Left lung (tissue), 10 donors: ENCODE data around the gene MCF2L. TPM values are rescaled to one million over a fixed set of nuclear protein-coding genes. Genes with fewer than 3 reads are reported as not detected.

Experiments
- ATAC-seq: fragments of 200-7000 bp; cut with Tn5 transposase; one replicate; pipeline ENCODE4 v1.9.1; 2020; ENCODE audit warnings: moderate library complexity
- DNase-seq, 4 donors: peaks; one replicate each; pipeline ENCODE4 v3.0.0-alpha.2; 2013 to 2020
- H3K27ac ChIP-seq, 2 donors: fragments of 200-600 bp; sonication (generic) in 1 of 2; one replicate each; pipeline versions ENCODE4 v1.5.0 to v1.8.0; 2020 to 2021
- H3K27me3 ChIP-seq, 2 donors: fragments of 200-600 bp; sonication (generic) in 1 of 2; one replicate each; pipeline versions ENCODE4 v1.5.0 to v1.8.0; 2020 to 2021
- H3K36me3 ChIP-seq, 2 donors: fragments of 200-600 bp; sonication (generic) in 1 of 2; one replicate each; pipeline versions ENCODE4 v1.5.0 to v1.8.0; 2020 to 2021
- H3K4me1 ChIP-seq, 2 donors: fragments of 200-600 bp; one replicate each; pipeline ENCODE4 v1.8.0; 2021
- H3K4me3 ChIP-seq, 2 donors: fragments of 200-600 bp; sonication (generic) in 1 of 2; one replicate each; pipeline versions ENCODE4 v1.5.0 to v1.8.0; 2020 to 2021; ENCODE audit warnings: mild to moderate bottlenecking in 1 of 2
- H3K9me3 ChIP-seq, 2 donors: fragments of 200-600 bp; sonication (generic) in 1 of 2; one replicate each; pipeline versions ENCODE4 v1.5.0 to v1.8.0; 2020 to 2021
- CTCF ChIP-seq, 2 donors: fragments of 200-600 bp; sonication (generic) in 1 of 2; IDR thresholded peaks; one replicate each; pipeline versions ENCODE4 v1.5.0 to v1.8.0; 2021; ENCODE audit warnings: antibody characterized with exemption in 2 of 2
- intact Hi-C, 2 donors: fragments of 100-400 bp; cut with DNase I; formaldehyde crosslinking; loops; one replicate each; pipeline versions ENCODE4 v1.11.2 to v1.14.2; 2022
- polyA plus RNA-seq, 6 donors: library from polyadenylated mRNA; unstranded; fragments of 120-200 nt; gene quantifications; one replicate each; pipeline ENCODE4 v1.2.1, GENCODE V29; 2013; ENCODE audit not compliant: insufficient read length in 6 of 6
- total RNA-seq, 2 donors: library from RNA; stranded (reverse); fragmentation: NEBNext Ultra II Directional; extraction: Animal tissue kit (Norgen Biotek cat#: 25700); gene quantifications; one replicate each; pipeline ENCODE4 v1.2.1, GENCODE V29; 2021
- donor health status: DM: no; HTN: yes; CAD: no.
- donor health status: DM: no; HTN: no; CAD: no.

Gene MCF2L
- total and polyA plus RNA-seq, 8 donors, result 22.2 to 39.5 (median 33.7) TPM

- no peak overlapping the region for H3K27ac ChIP-seq
- TF ChIP-seq CTCF (IDR thresholded peaks at IDR 0.05), result no peak
- no peaks in the 10 kb centered on the region for H3K9me3 ChIP-seq
- DNase-seq (peak in 1 of 4 donors; percentile 61), ATAC-seq (no peak)
- intact Hi-C loops, result loop anchor here in 1 of 2 donors (10.0 kb wide), 1 partner anchor 91 kb away; no protein-coding TSS in a partner anchor
- H3K4me1 ChIP-seq, result no peaks in the 10 kb centered on the region
- H3K27me3 ChIP-seq, result no peaks in the 10 kb centered on the region
- no peaks in the 10 kb centered on the region for H3K36me3 ChIP-seq
- H3K4me3 ChIP-seq, result no peak overlapping the region
These were observed 66.3 kb downstream of the MCF2L start for GRCh38 chr13:113035213-113035800.

GRCh38 chr13:113036401-113036800 lies 67.4 kb downstream of the MCF2L start:
- no peak overlapping the region for H3K4me3 ChIP-seq
- H3K36me3 ChIP-seq, result no peaks in the 10 kb centered on the region
- H3K27ac ChIP-seq, result no peak overlapping the region
- intact Hi-C loops, result loop anchor here in 1 of 2 donors (10.0 kb wide), 1 partner anchor 92 kb away; no protein-coding TSS in a partner anchor
- ATAC-seq, result no peak
- H3K9me3 ChIP-seq, result no peaks in the 10 kb centered on the region
- no peak for TF ChIP-seq CTCF (IDR thresholded peaks at IDR 0.05)
- DNase-seq, result peak in 1 of 4 donors; percentile 50
- no peaks in the 10 kb centered on the region for H3K4me1 ChIP-seq
- H3K27me3 ChIP-seq, result no peaks in the 10 kb centered on the region

- no peaks in the 10 kb centered on the region for H3K9me3 ChIP-seq
- peak in 1 of 4 donors; percentile 57 for DNase-seq
- H3K4me3 ChIP-seq, result no peak overlapping the region
- no peaks in the 10 kb centered on the region for H3K36me3 ChIP-seq
- no peak overlapping the region for H3K27ac ChIP-seq
- no peaks in the 10 kb centered on the region for H3K4me1 ChIP-seq
- intact Hi-C loops, result no loop called here
- H3K27me3 ChIP-seq, result no peaks in the 10 kb centered on the region
- no peak for TF ChIP-seq CTCF (IDR thresholded peaks at IDR 0.05)
- ATAC-seq, result no peak
These were observed 71.0 kb downstream of the MCF2L start for GRCh38 chr13:113040031-113040430.

- ATAC-seq (no peak), DNase-seq (peak in 1 of 4 donors; percentile 38)
- Histone ChIP-seq H3K4me3 (no peak overlapping the region), H3K27ac (no peak overlapping the region), H3K9me3 (no peaks in the 10 kb centered on the region), H3K4me1 (peaks cover 0 to 5% of the 10 kb centered on the region in 2 donors), H3K27me3 (no peaks in the 10 kb centered on the region), H3K36me3 (no peaks in the 10 kb centered on the region)
- intact Hi-C loops, result no loop called here
- TF ChIP-seq CTCF (IDR thresholded peaks at IDR 0.05), result no peak
These were observed 71.7 kb downstream of the MCF2L start for GRCh38 chr13:113040597-113041292.

- H3K36me3 ChIP-seq, result no peaks in the 10 kb centered on the region
- ATAC-seq, result no peak
- H3K9me3 ChIP-seq, result no peaks in the 10 kb centered on the region
- H3K27ac ChIP-seq, result no peak overlapping the region
- intact Hi-C loops, result no loop called here
- peak in 1 of 4 donors; percentile 53 for DNase-seq
- no peak for TF ChIP-seq CTCF (IDR thresholded peaks at IDR 0.05)
- H3K4me3 ChIP-seq, result no peak overlapping the region
- H3K27me3 ChIP-seq, result no peaks in the 10 kb centered on the region
- peaks cover 0 to 5% of the 10 kb centered on the region in 2 donors for H3K4me1 ChIP-seq
These were observed 72.3 kb downstream of the MCF2L start for GRCh38 chr13:113041293-113041690.
